HG02623 (cell line): Measurements from ENCODE around the gene ATXN7L1.

Experiments used
- ATAC-seq: cut with Tn5 transposase; IDR thresholded peaks from one replicate; pipeline ENCODE4 v1.9.1; 2021; ENCODE audit warnings: moderate library complexity; ENCODE audit not compliant: unreplicated experiment

Gene ATXN7L1

DNA sequence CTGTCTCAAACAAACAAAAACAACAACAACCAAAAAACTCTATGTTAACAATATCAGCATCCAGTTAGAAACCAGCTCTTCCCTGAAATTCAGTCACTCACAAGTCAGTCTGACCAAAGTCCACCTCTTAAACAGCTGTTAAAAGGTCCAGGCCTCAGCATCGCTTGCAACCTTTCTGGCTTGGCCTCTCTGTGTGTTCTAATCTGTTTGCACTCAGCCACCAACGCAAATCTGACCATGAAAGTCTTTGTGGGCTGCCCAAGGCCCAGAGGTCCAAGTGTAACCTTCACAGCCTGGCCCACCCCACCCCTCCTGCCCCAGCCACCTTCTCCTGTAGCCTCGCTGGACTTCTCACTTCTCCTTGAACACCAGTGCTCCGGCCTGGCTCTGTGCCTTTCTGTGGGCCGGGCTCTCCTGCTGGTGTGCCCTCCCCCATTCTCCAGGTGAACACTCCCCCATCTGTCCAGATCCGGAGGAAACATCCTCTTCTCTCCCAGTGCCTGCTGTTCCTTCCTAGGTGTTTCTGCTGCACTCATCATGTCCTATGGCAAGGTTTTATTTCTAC is 222.9 kb downstream of the ATXN7L1 start:
- ATAC-seq: no peak

- peak; percentile 77 for ATAC-seq
These were observed 223.9 kb downstream of the ATXN7L1 start for GRCh38 chr7:105652359-105652993.

DNA sequence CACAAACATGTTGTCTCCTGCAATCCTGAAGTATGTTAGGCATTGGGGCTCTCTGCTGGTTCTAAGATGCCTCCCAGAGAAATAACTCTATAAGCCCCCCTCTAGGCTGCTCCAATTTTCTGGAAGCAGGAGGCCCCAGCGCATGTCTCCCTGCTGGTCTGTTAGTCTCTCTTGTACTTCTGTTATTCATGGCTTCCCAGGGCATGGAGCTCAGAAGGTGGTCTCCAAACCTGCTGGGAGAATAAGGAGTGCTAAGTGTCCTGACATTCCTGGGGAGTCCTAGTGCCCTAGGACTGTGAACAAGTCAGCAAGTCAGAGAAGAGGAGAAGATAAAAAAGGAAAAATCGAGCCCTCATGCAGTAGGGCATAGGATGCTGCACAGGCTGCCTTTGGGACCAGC is 224.6 kb downstream of the ATXN7L1 start:
- no peak for ATAC-seq

DNA sequence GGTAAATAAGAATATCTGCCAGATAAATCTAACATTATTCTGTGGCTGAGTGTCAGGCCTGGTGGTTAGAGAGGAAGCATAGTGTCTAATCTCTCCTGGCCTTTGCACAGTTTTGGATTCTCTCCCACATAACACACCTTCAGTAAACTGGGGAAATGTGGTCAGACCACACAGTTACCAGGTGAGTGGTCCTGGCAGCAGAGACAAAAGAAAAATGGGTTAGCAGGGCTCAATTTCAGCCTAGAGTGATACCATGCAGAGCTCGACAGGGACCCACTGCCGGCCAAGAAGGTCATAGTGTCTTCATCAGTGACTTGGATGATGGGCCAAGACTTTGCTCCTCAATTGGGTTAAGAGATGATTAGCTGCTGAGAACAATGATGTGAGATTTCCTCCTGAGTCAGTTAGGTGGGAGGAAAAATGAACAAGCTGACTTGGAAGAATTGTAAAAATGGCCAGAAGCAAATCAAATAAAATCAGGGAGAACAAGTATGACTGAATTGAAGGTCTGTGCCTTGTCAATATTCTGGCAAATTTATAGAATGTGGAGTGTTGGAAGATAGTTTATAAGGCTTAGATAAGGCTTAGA is 225.9 kb downstream of the ATXN7L1 start:
- ATAC-seq: no peak

- ATAC-seq: no peak
These were observed 226.5 kb downstream of the ATXN7L1 start for GRCh38 chr7:105649727-105650381.

DNA sequence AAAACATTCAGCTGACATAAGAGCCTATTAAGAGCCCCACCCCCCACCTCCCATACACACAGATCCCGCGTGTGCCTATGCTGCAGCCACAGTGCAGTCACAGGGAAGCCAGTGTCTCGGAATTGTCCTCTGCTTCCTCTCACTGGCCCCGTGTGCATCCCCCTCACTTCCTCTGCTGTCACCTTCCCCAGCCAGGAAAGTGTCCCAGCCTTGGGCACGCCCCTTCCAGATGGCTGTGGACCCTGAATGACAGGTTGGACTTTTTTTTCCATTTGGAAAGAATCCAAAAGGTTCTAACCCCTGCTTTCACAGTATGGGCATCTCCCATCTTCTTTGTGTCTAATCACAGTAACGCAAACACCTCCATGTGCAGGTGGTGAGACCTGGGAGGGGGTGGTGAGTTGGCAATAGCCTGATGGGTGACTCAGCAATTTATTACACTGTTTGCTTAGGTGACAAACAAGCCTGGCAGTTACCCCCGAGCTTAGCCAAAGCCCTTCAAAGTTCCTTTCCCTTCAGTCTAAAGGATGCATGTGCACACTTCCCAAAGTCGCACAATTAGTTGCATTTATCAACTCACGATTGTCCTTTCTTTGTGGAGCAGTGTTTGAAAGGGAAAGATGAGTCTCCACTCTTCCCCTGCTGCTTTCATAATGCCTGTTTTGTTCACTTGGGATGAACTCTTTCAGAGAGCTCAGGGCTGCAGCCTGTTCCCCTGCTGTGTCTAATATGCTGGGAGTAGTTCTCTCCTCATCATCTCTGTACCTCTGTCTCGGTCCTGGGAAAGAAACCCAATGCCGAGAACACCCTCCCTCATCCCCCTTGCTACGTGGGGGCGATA is 227.6 kb downstream of the ATXN7L1 start:
- no peak for ATAC-seq

GRCh38 chr7:105647591-105647990 is 228.8 kb downstream of the ATXN7L1 start:
- ATAC-seq: no peak

DNA sequence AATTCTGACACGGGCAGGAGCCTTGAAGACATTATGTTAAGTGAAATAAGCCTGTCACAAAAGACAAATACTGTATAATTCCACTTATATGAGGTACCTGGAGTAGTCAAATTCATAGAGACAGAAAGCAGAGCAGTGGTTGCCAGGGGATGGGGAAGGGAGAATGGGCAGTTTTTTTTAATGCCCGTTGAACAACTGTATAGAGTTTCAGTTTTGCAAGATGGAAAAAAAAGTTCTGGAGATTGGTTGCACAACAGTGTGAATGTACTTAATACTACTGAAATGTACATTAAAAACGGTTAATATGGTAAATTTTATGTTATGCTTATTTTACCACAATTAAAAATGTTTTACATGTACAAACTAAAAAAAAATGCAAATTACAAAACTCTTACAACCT is 231.5 kb downstream of the ATXN7L1 start:
- ATAC-seq: no peak

GRCh38 chr7:105643851-105644250 is 232.5 kb downstream of the ATXN7L1 start:
- no peak for ATAC-seq

GRCh38 chr7:105643384-105643783 is 233.0 kb downstream of the ATXN7L1 start:
- no peak for ATAC-seq

DNA sequence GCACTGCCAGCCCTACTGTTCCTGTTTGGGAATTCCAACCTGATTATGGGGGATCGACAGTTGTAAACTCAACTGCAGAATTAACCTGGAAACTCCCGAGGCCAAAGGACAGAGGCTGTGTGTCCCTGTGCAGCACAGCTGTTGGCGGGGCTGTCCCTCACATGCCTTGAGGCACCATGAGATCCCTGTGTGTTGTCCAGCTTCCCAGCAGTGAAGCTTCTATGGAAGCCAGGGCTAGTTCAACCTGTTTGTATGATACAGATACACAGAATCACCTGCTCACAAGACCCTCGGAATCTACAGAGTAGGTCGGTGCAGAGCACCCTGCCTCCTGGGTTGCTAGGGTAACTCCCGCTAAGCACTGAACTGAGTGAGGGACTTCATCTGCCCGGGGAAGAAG is 234.1 kb downstream of the ATXN7L1 start:
- no peak for ATAC-seq

- no peak for ATAC-seq
These were observed 235.2 kb downstream of the ATXN7L1 start for GRCh38 chr7:105640956-105641810.

- no peak for ATAC-seq
These were observed 236.5 kb downstream of the ATXN7L1 start for GRCh38 chr7:105639667-105640493.

GRCh38 chr7:105638902-105639495 is 237.4 kb downstream of the ATXN7L1 start:
- no peak for ATAC-seq

DNA sequence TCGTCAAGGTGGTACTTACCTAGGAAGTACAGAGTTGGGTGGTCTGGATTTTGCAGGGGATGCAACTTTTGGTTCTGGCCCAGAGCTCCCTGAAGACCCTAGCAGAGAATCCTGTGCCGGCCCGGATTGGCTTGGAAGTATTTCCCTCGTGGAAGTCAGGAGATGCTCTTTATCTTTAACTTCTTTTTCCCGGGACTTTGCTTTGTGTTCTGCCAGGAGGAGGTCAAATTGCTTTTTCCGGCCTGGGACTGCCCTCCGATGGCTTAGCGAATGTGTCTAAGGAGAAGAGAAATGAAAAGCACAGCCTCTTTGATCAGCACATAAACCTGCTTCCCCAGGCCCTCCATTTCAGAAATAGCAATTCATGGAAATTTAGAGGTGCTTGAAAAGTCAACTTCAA is 238.1 kb downstream of the ATXN7L1 start:
- ATAC-seq: no peak

DNA sequence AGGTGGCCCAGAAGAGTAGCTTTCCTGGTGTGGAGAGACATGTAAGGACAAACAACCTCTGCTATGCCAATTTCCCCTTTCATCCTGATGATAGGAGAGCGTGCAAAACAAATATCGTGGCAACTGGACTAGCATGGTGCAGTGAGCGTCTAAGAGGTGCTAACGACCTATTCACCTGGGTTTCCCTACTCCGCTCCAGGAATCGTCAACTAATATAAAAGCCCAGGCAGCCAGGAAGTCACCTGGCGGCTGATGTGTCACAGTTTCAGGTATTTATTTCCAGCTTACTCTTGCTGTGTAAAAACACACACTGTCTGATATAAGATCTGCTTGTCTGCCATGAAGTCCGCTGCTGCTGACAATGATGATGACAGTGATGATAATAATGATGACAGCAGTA is 238.6 kb downstream of the ATXN7L1 start:
- no peak for ATAC-seq

DNA sequence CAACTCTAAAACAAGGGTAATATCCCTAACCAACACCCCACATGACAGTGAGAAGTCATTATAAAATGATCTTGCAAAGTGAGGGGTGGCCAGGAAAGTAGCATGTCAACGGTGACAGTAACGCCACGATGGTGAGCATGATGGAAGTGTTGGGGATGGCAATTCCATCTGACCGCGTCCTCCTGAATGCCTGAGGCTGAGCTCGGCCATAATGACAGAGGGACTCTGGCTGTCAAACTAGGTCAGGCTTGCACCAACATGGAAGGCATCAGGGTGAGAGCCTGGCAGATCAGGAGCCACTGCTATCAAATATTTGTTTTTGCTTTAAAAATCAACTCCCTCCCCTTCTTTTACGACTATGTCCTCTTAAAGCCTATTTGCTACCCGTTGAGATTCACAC is 239.4 kb downstream of the ATXN7L1 start:
- no peak for ATAC-seq

DNA sequence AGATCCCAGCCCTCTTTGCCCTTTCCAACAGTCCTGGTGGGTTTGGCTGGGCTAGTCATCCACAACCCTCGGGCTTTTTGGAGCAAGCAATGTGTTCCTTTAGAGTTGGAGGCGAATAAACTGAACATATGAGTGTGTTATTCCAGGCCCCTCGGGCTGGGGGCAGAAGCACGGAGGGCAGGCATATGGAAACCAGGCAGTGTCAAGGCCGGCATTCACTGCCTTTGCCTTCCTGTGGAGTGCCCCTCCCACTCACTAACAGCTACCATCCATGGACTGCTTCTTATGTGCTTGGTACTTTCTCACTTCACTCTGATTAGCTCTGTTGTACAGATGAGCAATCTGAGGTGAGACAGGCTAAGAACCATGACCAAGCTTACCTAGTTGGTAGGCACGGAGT is 241.2 kb downstream of the ATXN7L1 start:
- no peak for ATAC-seq

DNA sequence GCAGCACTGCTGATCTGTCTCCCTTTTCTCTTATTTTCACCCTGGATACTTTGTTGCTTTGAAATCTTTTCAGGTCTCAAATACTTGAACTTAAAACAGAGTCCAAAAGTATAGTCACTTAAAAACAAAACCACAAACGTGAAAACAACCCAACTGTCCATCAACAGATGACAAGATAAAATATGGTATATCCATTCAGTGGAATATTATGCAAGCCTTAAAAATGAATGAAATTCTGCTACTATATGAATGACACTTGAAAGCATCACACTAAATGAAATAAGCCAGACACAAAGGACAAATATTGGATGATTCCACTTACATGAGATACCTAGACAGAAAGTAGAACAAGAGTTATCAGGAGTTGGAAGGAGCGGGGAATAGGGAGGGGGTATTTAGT is 250.4 kb downstream of the ATXN7L1 start:
- ATAC-seq: no peak
